ENCODE data around the gene XPO6.

XPO6 gene

DNA sequence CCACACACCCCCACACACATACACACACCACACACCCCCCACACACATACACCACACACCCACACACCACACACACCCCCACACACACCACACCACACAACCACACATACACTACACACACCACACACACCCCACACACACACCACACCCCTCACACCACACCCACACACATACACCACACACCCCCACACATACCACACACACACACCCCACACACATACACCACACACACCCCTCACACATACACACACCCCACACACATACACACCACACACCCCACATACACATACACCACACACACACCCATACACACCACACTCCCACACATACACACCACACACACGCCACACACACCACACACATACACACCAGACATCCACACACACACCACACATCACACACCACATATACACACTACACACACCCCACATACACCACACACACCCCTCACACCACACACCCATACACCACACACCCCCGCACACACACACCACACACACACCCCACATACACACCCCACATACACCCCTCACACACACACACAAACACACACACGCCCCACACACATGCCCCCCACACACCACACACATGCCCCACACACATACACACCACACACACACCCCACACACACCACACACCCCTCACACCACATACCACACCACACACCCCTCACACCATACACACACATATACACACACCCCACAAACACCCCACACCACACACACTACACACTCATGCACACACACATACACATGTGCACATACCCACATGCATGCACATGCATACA is 122.4 kb downstream of the XPO6 start:
- DNase-seq: no peak

DNA sequence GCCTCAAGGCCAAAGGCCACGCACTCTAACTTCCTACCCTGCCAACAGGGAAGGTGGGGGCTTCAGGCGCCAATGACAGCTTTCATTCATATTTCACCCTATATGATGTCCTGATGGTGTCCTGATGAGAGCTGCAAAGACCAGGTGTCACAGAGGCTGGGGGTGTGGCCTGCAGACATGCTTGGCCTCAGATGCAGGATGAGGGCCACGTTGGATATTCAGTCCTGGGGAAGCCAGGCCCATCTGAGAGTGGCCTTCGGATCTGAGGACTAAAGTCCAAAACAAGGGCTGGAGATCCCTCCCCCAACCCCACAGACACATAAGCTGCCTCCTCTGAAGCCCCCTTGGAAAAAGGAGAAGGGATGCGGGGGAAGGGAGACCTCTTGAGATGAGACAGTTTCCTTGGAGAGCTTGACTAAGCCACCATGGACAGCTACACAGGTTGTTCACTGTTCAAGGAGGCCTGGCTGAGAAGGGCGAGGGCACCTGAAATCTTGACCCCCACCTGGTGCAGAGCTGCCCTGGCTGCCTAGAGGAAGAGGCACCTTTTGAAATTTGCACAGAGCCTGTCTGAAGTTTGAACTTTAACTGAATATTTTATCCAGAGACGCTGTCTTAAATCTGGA is 124.0 kb downstream of the XPO6 start:
- DNase-seq: no peak

DNA sequence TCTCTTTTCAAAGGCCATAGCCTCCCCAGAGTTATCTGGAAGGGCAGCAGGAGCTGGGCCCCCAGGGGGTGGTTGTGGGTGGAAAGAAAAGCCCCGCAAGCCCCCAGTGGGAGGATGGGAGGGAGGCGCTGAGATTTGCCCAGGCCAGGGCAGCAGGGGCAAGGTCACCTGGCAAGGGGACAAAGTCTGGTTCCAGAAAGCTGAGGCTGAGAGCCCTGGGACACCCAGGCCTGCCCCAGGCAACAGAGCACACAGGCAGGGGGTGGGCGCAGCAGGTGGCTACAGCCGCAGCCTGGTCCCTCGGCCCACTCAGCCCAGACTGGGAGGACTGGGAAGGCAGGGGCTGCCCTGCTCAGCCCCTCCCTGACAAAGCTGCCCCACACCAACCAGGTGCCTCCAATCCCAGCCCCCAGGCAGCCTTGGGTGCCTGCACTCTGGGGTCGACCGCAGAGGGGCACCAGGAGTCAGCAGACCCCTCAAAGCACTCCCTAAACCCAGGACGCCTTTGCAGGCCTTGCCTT is 124.6 kb downstream of the XPO6 start:
- DNase-seq: no peak

DNA sequence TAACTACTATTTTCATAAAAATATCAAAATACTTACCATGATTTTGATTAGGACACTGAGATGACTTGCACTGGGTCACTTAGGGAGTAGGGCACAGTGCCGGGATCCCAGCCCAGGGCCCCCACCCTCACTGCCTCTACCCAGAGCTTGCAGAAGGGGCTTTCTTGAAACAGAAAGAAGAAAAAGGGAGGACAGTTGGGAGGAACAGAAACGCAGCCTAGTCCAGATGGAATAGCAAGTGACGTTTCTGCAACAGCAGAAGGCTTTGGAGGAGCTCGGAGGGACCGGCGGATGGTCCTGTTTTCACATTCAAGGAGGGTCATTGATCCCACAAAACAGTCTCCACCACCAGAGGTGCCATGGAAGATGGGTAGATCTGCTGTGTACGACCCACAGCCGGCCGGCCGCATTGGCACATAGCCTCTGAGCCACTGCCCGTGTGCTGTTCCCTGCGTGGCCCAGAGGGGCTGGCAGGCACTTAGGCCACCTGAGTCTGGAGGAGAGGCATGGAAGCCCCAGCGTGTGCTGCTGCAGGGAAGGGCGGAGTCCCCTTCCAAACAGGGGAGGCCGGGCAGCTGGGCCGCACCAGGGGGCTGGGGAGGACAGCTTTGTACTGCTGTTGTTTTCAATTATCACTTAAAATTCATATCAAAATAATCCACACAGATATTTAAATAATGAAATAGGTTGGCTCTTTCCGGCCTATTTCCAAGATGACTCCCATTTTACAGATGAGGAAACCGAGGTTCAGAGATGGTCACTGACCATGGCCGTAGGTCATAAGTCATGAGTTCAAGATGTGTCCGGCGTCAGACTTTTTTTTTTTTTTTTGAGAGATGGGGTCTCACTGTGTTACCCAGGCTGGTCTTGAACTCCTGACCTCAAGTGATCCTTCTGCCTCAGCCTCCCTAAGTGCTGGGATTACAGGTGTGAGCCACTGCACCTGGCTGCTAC is 125.3 kb downstream of the XPO6 start:
- DNase-seq: no peak

DNA sequence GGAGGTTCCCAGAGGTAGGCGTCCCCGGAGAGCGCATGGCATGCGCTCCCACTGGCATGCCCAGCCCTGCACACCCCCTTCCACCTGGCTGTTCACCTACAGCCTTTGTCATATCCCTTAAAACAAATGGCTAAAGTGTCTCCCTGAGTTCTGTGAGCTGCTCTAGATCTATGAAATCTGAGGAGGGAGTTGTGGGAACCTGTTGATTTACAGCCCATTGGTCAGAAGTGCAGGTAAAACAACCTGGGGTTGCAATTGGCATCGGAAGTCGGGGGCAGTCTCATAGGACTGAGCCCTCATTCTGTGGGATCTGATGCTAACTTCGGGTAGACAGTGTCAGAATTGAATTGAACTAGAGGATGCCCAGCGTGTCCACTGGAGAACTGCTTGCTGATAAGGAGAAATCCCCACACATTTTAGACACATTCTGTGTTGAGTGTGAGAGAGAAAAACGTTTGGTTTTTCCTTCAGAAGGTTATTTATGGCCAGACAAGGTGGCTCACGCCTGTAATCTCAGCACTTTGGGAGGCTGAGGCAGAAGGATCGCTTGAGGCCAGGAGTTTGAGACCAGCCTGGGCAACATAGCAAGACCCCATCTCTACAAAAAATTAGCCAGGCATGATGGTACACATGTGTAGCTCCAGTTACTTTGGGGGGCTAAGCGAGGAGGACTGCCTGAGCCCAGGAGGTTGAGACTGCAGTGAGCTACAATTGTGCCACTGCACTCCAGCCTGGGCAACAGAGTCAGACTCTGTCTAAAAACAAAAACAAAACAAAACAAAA is 126.2 kb downstream of the XPO6 start:
- no peak for DNase-seq

DNA sequence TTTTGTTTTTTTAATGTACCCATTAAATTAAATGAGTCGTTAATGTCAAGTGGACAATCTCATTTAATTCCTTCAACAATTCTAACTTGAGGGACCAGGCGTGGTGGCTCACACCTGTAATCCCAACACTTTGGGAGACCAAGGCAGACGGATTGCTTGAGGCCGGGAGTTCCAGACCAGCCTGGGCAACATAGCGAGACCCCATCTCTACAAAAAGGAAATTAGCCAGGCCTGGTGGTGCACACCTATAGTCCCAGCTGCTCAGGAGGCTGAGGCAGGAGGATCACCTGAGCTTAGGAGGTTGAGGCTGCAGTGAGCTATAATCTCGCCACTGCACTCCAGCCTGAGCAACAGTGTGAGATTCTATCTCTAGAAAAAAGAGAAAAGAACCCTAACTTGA is 127.6 kb downstream of the XPO6 start:
- DNase-seq: no peak

DNA sequence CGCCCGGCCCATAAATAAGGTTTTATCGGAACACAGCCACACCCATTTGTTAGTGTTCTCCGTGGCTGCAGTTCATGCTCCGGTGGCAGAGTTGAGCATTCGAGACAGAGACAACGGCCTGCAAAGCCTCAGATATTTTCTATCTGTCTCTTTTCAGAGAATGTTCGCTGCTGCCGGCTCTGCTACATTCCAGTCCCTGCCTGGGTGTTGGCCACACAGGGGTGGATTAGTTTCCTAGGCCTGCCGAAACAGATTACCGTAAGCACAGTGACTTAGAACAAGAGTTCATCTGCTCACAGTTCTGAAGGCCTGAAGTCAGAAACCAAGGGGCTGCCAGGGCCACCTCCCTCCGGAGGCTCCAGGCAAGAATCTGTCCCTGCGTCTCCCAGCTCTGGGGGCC is 129.1 kb downstream of the XPO6 start:
- no peak for DNase-seq

DNA sequence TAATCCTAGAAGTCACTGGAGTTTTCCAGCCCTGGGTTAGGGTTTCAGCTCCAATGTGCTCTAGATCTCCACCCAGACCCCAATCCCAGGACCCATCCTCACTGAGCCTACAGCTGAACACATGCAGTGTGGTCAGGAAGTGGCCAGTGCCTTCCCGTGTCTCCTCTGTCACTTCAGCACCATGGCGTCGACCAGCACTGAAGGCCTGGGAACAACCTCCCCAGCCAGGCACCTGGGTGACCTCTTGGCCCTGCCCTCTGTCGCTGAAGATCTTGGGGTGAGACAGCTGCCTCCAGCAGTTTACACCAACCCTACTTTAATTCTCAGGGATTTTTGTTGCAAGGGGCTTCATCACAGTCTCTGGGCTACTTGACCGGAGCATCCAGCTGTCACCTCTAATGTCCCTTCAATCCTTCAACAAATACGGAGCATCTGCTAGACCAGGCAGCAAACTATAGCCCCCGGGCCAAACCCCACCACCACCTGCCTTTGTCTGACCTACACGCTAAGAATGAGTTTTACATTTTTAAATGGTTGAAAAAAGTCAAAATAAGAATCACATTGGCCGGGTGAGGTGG is 130.3 kb downstream of the XPO6 start:
- DNase-seq: no peak

DNA sequence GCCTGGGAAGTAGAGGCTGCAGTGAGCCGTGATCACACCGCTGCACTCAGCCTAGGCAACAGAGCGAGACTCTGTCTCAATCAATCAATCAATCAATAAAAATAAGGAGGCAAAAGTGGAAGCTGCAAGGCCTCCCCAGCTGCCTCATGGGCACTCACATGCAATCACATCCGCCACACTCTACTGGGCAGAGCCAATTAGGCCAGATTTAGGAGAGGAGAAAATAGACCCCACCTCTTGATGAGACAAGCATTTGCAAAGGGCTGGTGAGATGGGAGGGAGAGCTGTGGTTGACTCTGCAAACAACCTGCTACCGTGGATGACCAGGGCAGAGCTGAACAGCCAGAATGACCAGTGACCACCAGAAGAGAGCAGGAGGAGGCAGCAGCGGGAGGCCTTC is 133.5 kb downstream of the XPO6 start:
- DNase-seq: no peak

DNA sequence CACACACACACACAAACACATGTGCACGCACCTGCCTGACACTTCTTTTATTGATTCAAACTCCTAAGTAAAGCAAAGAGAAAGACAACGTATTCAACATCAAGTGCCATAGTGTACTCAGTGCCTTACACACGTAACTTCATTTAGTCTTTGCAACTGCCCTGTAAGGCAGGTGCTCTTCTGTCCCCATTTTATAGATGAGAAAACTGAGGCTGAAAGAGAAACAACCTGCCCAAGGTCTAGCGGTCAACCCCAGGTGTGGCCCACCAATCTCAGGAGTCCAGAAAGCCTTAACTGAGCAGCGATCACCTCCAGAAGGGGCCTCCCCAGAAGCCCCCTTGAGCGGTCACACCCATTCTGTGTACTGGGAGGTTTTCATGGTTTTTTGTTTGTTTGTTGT is 137.9 kb downstream of the XPO6 start:
- DNase-seq: no peak

DNA sequence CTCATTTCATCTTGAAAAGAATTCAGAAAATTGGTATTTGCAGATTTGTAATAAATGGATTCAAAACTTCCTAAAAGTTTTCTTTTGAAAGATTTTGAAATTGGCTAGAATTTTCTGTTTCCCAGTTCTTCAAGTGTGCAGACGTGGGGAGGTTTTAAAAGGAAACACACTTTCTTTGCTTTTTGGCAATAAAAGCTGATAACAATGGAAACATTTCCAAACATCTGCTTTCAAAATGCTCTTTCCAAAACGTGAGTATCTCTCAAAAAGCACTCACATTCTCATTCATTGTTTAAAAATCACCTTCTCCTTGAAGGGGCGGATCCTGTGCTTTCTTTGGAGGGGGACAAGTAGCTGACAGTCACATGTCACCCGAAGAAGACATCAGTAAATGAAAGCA is 139.7 kb downstream of the XPO6 start:
- DNase-seq: no peak

DNA sequence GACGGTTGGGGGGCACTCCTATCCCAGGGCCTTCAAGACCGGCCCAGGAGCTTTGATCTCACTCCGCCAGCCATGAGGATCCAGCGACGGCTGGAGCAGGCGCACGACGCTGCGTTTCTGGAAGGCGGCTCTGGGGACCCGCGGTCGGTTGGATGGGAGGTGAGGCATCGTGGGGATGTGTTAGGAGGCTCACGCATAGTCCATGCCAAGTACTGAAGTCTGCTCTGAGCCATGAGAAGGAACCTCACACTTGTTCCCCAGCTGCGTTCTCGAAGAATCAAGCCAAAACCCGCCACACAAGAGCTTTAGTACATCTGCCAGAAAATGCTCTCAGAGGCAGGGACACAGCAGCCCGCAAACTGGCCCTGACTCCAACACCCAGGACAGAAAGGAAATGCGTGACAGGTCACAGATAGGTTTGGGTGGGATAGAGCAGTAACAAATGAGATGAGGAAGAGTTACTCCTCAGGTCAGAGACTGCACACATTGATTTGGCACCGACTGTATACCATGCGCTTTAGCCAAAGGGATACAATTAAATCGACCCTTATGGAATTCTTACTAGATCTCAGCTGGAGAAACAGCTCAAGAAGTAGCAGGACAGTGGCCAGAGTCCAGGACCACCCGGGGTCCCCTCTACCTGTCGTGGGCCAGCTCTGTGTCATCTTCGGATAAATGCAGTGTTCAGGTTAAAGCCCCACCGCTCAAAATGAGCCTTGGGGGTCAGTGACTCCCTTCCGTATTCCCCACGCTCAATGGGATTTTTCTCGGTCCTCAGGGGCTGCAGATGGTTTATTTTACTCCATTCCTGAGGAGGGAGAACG is 141.6 kb downstream of the XPO6 start:
- no peak for DNase-seq

DNA sequence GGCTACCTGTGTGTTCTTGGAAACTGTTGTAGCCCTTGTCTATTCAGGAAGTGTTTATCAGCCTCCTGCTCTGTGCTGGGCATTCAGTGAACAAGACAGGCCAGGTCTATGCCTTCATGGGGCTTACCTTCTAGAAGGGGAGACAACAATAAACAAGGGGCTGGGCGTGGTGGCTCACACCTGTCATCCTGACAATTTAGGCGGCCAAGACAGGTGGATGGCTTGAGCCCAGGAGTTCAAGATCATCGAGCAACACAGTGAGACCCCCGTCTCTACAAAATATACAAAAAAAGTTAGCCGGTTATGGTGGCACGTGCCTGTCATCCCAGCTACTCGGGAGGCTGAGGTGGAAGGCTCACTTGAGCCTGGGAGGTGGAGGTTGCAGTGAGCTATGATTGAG is 142.8 kb downstream of the XPO6 start:
- DNase-seq: no peak

DNA sequence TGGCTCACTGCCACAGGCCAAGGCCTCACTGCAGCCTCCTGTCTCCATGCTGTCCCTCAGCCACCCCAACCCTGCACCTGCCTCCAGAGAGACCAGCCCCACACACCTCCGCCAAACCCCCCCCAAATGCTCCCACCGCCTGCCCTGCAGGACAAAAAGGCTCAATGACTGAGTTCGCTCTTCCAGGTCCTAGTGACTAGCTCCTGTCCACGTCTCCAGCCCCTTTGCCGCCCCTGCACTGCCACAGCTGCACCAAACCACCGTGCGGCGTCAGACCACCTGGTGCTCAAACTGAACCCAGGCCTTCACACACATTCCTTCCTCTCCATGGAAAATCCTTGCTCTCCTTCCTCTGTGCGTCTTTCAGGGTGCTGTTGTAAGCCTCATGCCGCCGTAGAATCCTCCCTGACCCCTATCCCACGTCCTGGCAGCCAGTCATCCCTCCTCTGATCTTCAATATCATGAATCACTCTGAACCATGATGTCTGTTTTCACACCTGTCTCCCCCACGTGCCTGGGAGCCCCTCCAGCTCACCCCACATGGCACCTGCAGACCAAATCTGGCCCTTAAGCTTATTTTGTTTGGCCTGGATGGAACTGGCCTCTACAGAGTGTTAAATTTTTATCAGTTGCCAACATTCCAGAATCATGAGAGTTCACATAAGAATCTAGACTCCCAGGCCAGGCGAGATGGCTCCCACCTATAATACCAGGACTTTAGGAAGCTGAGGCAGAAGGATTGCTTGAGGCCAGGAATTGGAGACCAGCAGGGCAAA is 144.0 kb downstream of the XPO6 start:
- no peak for DNase-seq

DNA sequence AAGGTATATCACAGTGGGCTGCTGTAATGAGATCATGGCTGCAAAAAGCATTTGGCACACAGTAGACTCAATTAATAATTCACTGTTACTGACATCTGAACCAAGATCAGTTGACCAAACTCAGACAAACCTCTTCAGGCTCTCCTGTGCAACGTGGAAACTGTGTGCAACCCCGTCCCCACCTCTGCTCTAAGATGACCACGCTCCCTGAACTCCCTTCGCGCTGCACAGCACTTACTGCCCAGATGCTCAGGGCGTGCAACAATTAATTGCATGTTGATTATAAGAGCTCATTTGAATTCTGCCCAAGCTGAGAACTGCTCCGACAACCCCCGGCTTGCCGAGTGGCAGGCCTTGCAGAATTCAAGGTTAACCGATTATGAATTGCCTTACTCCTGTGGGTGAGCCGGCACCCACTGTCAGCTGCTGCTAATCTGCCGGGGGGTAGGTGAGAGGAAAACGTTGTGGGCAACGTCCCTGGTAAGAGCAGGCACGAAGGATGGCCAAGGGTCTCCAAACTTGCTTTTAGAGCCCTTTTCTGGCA is 147.0 kb downstream of the XPO6 start:
- no peak for DNase-seq

DNA sequence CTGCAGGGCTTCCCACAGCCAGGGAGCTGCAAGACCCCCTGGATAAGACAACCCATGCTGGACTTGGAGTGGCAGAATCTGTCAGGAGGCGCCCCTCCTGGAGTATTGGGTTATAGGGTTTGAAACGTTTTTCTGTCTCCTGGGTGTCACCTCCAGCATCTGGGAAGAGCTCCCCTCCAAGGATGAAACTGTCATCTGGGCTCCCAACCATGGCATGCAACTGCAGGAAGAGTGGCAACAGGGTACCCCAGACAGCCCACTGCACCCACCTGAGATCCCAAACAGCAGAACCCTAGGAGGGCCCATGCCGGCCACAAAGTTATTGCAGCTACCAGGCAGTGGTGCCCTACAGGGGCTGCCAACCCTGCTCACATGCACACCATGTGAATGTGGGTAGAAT is 147.6 kb downstream of the XPO6 start:
- no peak for DNase-seq

DNA sequence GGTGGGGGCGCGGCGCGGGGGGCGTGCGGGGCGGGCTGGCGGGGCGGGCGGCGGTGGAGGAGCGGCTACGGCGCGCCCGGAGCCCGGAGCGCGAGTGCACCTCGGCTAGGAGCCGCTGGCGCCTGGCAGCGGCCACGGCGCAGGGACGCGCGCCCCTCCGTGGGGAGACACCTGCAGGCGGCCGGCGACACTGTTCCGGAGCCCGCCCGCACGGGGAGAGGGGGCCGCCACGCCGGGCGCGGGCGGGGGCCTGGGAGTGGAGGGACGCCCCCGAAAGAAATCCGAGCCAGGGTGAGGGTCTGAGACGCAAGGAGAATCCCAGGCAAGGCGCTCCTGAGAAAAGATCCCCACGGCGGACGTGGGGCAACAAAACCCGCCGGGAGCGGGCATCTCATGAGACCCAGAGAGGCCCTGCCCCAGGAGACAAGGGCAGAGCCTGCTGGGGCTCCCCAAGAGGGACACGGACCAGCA is 148.1 kb downstream of the XPO6 start, which contains the start of gene GSG1L:
GSG1L (minus strand) TSS at position 124 of the 471 bp plus-strand sequence. CDS start 290 bp downstream, outside the sequence.
- peak in 1 of 4 experiments; percentile 12 for DNase-seq

DNA sequence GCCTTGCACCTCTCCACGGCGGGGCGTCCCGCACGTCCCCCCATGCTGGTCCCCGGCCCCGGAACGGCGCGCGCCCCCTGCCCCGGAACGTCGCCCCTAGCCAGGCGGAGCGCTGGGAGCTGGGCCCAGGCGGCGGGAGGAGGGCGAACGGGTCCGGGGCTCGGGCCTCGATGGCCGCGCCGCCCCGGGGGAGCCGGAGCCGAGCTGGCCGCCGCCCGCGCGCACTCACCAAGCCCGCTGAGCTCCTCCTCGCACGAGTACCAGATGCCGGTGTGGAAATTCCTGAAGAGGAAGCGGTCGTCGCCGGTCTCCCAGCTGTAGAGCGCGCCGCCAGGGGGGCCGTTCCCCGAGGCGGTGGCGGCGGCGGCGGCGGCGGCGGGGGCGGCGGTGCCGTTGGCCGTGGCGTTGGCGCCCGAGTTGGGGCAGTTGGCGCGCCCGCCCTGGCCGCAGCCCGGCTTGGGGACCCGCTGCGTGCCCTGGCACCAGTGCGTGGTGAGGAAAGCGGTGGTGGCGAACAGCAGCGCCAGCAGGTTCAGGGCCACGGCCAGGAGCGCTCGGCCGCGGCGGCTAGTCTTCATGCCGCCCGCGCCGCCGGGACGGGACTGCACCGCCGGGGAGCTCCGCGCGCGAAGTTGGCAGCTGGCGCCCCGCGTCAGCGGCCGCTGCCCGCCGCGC is 148.8 kb downstream of the XPO6 start:
- peak; percentile 10 to 61 (median 40) for DNase-seq

DNA sequence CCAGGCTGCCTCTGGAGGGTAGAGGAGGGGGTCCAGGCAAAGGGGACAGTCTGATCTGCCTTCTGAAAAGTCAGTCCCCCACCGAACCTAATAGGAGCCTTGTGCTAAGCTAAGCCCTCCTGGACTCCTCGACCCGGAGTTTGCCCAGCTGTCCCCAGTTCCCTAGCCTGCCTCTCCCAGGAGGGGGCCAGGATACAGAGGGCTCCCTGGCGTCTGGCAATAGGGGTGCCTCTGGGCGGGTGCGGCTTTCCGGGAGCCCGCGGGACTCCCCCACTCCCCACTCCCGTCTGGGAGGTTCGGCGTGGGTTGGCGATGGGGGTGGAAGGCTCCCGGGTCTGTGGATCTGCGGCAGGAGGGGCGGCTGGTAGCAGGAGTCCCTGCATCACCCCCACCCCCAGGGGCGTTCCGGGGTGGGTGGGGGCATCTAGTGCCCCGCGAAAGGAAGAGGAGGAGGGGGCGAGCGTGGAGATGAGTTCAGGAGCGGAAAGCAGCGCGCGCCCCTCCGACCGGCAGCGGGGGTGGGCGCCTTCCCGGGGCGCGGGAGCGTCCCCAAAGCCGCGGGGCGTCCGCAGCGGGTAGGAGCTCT is 149.4 kb downstream of the XPO6 start:
- no peak for DNase-seq

Measured in suppressor macrophage (primary cell).